NOMO-1 (cell line): Measurements from ENCODE around the gene RBM33.
"Not testable (repeated sequence)": the region's sequence is repeated elsewhere in the genome, so short reads cannot be mapped to it uniquely, and the experiment has no call there.

Experiments
- DNase-seq, 2 experiments: peaks; one replicate each; lab custom pipeline; 2025; ENCODE audit not compliant: unreplicated experiment in 2 of 2; lab: John Stamatoyannopoulos, UW

RBM33 gene

DNA sequence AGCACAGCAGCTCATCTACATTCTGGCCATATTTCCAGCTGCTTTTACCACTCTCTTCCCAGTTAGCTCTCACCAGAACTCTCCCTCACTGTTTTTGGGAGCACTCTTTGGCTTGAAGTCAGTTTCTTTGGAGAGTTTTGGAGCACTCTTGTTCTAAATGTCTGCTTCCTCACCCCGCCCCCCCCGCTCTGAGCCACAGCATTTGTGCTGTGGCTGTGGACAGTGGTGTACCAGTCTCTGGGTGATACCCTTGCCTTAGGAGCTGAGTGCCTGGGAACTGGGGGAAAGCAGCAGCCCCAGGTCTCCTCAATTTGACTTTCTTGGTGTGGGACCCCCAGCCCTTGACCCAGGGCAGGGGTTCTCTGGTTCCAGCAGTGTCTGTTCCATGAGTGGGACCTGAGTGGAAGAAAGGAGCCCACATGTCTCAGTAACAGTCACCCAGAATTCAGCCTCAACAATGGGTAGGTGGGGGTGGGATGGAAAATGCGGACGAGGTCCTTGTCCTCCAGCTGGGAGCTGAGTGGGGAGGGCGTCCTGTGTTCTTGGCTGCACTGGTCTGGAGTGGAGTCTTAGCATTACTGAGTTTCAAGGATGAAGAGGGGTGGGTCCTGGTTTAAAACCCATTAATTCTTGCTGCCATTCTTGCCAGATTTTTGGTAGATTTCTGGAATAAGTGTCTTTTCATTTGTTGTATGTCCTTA, 18.0 kb downstream of the RBM33 start:
- no peak for DNase-seq

DNA sequence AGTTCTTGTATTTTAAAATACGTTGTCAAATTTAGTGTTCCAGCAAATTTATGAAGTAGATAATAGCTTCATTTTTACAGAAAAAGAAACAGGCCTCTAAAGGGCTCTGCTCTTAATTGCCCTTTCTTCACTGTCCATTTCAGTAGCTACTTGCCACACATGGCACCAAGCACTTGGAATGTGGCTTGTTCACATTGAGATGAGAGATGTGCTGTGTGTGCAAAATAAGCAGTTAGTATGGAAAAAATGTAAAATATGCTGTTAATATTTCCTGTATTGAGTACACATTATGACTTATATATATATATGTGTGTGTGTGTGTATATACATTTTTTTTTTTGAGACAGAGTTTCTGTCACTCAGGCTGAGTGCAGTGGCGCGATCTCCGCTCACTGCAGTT, 19.5 kb downstream of the RBM33 start:
- no peak for DNase-seq

DNA sequence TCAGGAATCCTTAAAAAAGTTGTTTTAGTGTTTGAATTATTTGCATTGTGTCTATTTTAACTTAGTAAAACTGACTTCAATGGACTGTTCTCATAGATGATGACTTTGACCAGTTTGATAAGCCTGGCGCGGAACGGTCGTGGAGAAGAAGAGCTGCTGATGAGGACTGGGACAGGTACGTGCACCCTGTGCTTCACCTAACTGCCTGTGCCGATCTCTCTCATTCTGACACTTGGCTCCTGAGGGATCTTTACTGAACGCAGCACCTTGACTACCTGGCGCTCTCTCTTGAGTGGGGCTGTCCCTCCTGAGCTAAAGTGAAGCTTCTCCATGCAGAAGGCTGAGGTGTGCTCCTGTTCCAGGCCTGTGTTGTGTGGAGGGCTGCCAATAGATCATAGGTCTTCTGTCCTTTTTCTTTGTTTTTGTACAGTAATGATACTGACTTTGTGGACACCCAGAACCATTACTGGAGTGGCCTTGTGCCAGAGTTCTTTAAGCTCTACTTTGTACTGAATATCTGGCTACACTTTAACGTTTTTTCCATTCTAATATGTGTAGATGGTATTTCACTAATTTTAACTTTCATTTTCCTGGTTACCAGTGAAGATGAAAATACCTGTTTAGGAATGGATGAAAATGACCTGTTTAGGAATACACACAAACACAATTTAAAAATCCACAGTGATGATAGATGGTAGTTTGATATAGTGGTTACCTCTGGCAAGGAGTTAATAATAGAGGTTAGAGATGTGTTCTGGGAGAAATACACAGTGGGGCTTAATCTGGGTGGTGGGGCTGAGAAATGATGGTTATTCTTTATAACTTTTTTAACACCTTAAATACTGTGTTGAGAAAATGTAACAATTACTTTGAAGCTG, 20.9 kb downstream of the RBM33 start:
- no peak for DNase-seq

DNA sequence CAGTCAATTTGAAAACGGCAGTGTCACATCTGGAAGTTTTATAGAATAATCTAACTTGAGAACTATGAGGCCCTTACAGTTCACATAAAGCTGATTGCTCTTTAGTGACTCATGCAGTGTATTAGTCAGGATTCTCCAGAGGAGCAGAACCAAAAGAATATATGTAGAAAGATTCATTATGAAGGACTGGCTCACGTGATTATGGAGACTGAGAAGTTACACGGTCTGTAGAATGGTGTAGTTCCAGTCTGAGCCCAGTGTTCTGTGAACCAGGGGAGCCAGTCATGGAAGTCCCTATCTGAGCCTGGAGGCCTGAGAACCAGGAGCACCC, 21.5 kb downstream of the RBM33 start:
- no peak for DNase-seq

DNA sequence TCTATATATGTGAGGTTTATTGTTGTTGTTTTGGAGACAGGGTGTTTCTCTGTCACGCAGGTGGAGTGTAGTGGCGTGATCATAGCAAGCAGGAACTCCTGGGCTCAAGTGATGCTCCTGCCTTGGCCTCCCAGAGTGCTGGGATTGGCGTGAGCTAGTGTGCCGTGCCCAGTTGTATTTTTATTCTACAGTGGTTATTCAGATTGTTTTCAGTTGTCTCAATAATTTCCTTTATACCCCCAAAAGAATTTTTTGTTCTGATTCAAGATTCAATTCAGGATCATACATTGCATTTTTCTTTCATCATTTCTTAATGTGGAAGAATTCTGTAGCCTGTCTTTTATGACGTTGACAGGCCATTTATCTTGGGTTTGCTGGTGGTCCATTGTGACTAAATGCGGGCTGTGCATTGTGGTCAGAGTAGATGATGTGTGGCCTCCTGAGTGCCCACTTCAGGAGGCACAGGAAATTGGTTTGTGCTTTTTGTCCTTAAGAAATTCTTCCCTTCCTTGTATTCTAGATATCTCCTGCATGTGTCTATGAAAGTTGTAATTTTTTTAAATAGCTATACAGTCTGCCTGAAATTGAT, 22.9 kb downstream of the RBM33 start:
- no peak for DNase-seq

DNA sequence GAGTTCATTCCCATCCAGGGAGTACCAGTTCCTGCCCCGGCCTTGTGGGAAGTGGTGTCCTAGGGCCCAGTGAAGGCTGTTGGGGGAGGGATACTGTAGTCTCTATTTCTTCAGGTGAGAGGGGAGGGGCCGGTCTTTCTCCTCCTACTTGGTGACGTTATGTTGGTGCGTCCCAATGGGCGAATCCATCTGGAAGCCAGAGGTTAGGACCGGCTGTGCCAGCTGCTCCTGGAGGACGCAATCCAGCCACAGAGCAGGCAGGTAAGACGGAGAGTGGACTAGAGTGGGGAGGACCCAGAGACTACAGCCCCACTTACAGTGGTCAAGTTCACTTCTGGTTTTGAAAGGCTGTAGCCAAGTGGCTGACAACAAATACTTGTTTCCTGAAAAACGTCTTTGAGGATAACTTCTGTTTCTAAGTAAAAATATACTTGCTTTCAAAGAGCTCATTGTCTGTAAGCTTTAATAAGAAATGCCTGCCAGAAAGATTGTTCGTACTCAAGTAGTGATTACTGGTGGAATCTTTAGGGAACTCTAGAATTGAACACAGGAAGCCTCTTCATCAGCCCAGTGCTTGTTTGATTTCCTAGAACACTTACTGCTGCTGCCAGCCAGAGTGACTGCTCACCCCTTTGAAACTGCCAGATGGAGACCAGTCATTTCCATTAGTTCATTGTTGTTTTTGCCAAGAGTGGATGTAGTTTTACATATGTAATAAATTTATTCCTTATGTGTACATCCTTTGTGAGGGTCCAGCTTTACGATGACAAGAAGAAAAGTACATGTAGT, 25.4 kb downstream of the RBM33 start:
- DNase-seq = no peak

DNA sequence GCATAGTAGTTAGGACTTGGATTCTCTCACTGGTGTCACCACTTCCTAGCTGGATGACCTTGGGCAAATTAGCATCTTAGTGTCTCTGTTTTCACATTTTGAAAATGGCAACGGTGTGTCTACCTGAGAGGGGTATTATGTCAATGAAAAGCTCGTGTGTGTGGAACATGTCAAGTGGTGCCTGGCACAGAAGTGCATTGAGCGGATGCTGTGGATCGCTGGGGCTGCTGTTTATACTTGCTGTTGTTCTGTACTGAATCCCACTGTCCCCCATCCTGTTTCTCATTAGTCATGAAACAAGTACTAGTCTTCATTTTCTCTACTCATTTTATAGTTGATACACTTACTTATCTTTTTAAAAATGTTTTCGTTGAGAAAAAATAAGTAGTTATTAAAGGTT, 26.1 kb downstream of the RBM33 start:
- no peak for DNase-seq

DNA sequence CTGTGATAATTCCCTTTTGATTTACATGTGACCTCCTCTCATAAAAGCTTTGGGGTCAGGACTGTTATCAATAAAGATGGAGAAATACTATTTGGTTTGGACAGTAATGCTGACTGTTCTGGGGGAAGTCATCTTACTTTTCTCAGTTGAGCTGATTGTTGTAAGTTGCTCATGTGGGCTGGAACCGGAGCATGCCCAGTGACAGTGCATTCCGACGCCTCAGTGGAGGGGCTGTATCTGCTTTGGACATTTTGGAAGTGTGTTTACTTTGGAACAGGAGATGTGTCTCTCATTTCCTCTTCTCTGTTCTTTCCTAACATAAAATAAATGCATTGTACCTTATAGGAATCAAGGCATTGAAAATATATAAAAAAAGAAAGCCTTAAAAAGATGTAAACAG, 30.1 kb downstream of the RBM33 start:
- no peak for DNase-seq

DNA sequence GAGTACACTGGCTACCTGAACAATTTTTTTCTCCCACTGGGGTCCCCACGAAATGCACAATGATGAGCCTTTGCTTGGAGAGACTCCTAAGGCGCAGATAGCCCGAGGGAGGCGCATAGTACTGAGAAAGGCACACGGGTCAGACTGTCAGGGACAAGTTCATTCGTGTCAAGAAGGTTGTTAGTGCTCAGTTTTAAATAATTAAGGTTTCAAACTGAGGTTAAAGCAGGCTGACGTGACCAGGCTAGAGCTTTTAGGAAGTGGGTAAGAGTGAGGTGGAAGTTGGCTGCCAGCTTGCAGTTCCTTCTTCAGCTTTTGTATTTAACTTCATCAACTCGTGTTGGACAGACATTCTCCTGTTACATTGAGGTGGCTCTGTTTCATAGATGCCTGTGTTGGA, 31.6 kb downstream of the RBM33 start:
- peak; percentile 35 to 79 for DNase-seq

DNA sequence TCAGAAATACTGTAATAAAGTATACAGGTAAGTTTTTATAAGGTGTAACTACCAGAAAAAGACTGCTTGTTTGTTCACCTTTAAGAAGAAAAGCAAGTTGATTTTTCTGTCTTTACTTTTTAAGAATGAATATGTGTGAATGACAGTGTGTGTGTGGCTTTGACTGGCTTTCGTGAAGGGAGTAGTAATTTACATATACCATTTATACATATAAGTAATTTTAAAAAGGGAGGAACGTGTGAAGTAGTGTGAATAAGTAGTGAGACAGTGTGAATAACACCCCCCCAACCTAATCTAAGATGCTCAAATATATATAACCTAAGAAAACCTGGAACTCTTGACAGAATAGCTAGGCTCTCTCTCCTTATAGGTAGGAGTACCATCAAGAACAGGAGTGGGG, 33.2 kb downstream of the RBM33 start:
- no peak for DNase-seq

DNA sequence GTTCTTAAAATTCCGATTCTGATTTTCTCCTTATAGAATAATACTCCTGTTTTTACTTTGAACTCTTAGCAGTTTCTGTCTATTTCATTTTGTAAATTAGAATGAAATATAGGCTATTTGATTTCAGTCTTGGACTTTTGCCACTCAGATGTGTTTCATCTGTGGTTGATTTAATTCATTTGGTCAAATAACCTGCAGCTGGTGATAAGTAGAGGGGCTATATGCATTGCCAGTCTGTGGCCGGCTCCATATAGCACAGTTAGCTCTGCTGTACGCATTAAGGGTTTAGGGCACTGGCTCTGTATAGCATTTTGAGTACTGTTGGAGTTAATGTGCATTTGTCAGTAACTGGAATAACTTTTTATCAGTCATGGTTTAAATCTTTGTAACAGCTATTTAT, 35.7 kb downstream of the RBM33 start:
- DNase-seq = no peak

DNA sequence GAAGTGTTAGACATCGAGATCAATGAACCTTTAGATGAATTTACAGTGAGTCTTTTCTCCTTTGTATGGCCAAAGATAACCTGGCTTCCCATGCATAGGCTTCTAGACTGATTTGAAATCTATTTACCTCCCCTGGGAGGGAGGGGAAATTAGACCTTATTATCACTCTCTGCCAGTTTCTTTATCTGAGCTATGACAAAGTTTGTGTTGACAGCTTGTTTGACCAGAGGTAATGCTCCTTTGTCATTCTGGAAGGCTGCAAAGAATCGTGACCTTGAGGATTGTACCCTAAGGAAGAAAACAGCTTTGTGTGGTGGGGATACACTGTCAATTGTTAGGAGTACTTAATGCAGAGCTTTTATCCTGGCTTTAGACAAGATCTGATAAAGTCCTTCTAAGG, 36.4 kb downstream of the RBM33 start:
- no peak for DNase-seq

DNA sequence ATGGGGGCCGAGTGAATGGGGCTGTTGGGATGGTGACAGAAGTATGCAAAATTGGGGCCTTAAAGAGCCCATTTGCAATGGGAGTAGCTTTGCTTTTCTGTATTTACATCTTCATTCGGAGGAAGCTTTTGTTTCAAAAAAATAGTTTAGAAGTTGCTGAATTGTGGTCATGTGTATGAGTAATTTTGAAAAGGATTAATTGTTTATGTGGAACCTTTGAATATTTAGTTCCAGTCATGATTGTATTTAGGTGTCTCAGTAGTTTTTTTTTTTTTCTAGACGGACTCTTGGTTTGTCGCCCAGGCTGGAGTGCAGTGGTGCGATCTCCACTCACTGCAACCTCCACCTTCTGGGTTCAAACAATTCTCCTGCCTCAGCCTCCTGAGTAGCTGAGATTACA, 37.2 kb downstream of the RBM33 start:
- DNase-seq = no peak

DNA sequence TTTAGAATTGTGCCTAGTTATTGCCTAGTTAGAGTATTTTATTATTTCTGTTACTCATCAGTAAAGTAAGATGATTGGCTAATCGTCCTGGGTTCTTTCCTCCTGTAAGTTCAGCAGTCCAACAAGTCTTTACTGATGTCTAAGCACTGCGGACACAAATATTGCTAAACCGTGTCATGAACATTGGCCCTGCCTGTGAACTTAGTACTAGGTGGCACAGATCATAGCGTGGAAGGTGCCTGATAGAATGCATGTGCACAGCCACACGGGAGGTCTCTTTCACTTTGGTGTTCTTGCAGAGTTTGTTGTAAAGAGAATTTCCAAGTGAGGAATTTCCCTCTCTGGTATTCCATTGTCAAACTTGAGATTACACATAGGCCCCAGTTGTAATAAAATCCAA, 38.0 kb downstream of the RBM33 start:
- no peak for DNase-seq

DNA sequence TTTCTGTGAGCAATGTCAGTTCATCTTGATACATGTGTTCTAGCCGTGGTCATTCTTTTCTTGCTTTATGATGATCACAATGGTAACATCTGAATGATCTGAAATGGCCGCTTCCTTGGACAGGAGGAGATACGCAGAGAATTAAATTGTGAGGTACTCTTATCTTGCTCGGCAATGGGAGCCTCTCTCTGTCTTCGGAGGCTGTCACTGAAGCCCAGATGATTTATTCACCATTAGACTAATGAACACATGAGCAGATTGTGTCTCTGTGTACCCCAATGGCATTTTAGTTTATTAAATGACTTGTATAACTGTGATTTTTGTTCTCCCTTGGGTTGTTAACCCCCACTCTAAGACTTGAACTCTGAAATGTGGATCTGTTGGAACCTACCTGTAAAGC, 38.6 kb downstream of the RBM33 start:
- DNase-seq = no peak

DNA sequence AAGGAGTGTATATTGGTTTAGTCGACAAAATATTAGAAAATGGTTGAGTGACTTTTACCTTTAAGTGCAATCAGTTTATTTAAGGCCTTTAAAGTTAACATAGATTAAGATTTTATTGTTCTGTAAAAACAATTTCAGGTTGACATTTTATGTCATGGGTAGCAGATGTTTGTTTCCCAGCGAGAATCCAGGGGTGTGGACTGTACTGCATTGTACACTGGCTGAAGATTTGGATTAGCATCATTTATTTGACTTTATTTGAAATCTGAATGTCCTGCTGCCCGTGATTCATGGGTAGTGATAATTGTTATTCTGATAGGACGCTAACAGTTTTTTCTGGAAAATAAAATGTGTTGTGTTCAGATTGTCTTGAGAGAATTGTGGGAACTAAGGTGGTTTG, 39.3 kb downstream of the RBM33 start:
- no peak for DNase-seq

DNA sequence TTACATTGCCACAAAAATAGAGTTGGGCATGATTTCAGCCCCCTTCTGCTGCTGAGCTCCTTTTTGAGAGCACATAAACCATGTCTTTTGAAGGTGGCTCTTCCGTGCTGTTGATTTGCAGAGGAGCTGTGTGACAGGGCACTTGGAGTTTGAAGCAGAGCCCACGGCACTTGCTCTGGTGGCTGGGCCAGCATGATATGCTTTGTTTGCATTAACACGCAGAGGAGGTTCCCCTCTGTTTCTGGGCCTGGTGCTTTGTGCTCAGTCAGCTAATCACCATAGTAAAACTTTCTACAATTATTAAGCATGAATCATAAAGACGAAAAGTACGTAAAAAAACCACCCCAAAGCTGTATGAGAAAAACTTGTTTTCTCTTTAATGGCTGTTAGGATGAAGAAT, 40.1 kb downstream of the RBM33 start:
- no peak for DNase-seq

DNA sequence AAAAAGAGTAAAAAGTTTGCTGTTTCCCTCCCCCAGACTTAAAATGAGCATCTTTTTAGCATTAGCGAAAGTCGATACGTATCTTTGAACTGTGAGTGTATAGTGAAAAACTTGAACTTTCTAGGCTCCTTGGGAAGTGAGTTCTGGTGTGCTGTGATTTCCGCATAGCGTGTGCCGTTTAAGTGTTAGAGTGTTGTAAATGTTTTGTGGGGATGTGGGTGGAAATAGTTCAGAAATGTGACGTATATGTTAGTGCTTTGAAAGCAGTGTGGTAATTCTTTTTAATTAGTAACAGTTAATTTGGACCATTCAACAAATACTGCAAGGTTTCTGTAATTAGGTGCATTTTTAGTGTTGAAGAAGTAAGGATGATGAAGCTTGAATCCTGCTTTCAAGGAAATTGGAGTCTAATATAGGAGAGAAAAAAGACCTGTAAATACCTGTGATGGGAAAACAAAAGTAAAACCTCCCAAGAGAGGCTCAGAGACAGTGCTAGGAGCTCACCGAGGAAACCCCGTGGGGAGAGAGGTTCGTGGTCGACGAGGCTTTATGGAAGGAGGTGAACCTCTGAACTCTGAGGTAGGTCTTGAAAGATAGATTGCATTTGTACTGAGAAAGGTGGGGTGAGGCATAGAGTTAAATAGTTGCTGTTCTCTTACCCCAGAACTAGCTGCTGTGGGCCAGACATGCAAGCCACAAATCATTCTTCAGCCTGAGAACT, 40.8 kb downstream of the RBM33 start:
- DNase-seq = no peak

DNA sequence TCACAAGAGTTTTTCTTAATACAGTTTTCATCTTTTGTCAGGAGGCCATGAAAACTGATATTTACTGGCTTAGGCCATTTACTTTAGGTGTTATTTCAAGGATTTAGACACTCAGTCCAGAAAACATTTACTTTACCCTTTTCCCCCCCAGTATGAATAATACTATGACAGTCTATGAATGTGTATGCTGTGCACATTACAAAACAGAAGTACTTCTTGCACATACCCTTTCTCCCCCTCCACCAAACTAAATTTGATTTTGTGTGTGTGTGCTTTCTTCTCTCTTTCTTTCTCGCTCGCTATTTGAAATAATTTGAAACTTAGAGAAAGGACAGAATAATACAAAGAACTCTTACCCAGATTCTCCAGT, 41.3 kb downstream of the RBM33 start:
- DNase-seq = no peak

DNA sequence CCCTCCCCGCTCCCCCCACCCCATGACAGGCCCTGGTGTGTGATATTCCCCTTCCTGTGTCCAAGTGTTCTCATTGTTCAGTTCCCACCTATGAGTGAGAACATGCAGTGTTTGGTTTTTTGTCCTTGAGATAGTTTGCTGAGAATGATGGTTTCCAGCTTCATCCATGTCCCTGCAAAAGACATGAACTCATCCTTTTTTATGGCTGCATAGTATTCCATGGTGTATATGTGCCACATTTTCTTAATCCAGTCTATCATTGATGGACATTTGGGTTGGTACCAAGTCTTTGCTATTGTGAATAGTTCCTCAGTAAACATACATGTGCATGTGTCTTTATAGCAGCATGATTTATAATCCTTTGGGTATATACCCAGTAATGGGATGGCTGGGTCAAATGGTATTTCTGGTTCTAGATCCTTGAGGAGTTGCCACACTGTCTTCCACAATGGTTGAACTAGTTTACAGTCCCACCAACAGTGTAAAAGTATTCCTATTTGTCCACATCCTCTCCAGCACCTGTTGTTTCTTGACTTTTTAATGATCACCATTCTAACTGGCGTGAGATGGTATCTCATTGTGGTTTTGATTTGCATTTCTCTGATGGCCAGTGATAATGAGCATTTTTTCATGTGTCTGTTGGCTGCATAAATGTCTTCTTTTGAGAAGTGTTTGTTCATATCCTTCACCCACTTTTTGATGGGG, 42.3 kb downstream of the RBM33 start:
- not testable (repeated sequence) for DNase-seq
